Measurements from ENCODE around the gene COL4A2. TPM values are rescaled to one million over a fixed set of nuclear protein-coding genes. Genes with fewer than 3 reads are reported as not detected.

Gene COL4A2
- total RNA-seq, 4 donors from 2014 or later = 56.6 to 139 (median 89.1) TPM

- Histone ChIP-seq H3K27ac (no peak overlapping the region), H3K4me3 (no peak overlapping the region), H3K36me3 (peaks cover 0 to 37% (median 0%) of the 10 kb centered on the region in 3 donors), H3K4me1 (no peaks in the 10 kb centered on the region), H3K27me3 (no peaks in the 10 kb centered on the region), H3K9me3 (no peaks in the 10 kb centered on the region)
- DNase-seq = no peak
- TF ChIP-seq POLR2A (IDR thresholded peaks at IDR 0.05) = no peak
- no peak for TF ChIP-seq CTCF (IDR thresholded peaks at IDR 0.05)
These were observed 125.4 kb downstream of the COL4A2 start for GRCh38 chr13:110432522-110432921.

- Histone ChIP-seq H3K36me3 (peaks cover 0 to 40% (median 0%) of the 10 kb centered on the region in 3 donors), H3K4me3 (no peak overlapping the region), H3K4me1 (no peaks in the 10 kb centered on the region), H3K9me3 (no peaks in the 10 kb centered on the region), H3K27ac (no peak overlapping the region), H3K27me3 (no peaks in the 10 kb centered on the region)
- DNase-seq = no peak
- TF ChIP-seq CTCF (IDR thresholded peaks at IDR 0.05) (no peak), POLR2A (IDR thresholded peaks at IDR 0.05) (no peak)
These were observed 125.9 kb downstream of the COL4A2 start for GRCh38 chr13:110433014-110433413.

- no peaks in the 10 kb centered on the region for H3K4me1 ChIP-seq
- no peak overlapping the region for H3K27ac ChIP-seq
- no peaks in the 10 kb centered on the region for H3K27me3 ChIP-seq
- H3K36me3 ChIP-seq = peaks cover 0 to 53% (median 0%) of the 10 kb centered on the region in 3 donors
- DNase-seq = no peak
- TF ChIP-seq CTCF (IDR thresholded peaks at IDR 0.05) = no peak
- no peak for TF ChIP-seq POLR2A (IDR thresholded peaks at IDR 0.05)
- H3K9me3 ChIP-seq = no peaks in the 10 kb centered on the region
- no peak overlapping the region for H3K4me3 ChIP-seq
These were observed 127.5 kb downstream of the COL4A2 start for GRCh38 chr13:110434629-110435028.

- Histone ChIP-seq H3K4me3 (no peak overlapping the region), H3K9me3 (no peaks in the 10 kb centered on the region), H3K4me1 (no peaks in the 10 kb centered on the region), H3K36me3 (peaks cover 0 to 58% (median 0%) of the 10 kb centered on the region in 3 donors), H3K27me3 (no peaks in the 10 kb centered on the region), H3K27ac (no peak overlapping the region)
- DNase-seq = no peak
- TF ChIP-seq POLR2A (IDR thresholded peaks at IDR 0.05) (no peak), CTCF (IDR thresholded peaks at IDR 0.05) (no peak)
These were observed 128.2 kb downstream of the COL4A2 start for GRCh38 chr13:110435331-110435730.

GRCh38 chr13:110436276-110436675, 129.2 kb downstream of the COL4A2 start:
- no peak overlapping the region for H3K4me3 ChIP-seq
- H3K27ac ChIP-seq = no peak overlapping the region
- no peaks in the 10 kb centered on the region for H3K9me3 ChIP-seq
- H3K36me3 ChIP-seq = peaks cover 0 to 49% (median 0%) of the 10 kb centered on the region in 3 donors
- H3K4me1 ChIP-seq = no peaks in the 10 kb centered on the region
- no peak for TF ChIP-seq CTCF (IDR thresholded peaks at IDR 0.05)
- no peak for TF ChIP-seq POLR2A (IDR thresholded peaks at IDR 0.05)
- H3K27me3 ChIP-seq = no peaks in the 10 kb centered on the region
- no peak for DNase-seq
